GM12872 (cell line): Measurements from ENCODE around the gene KRT40.

ENCODE experiments used
- TF ChIP-seq, protein P1 (sequence below): IDR thresholded peaks from 3 replicates; pipeline ENCODE4 v1.5.1; 2011; ENCODE audit warnings: low read depth, mild to moderate bottlenecking, low read length, moderate library complexity; ENCODE audit not compliant: insufficient read depth

The KRT40 gene

GRCh38 chr17:40942553-40942952, 41.6 kb downstream of the KRT40 start:
- TF ChIP-seq, protein P1, sequence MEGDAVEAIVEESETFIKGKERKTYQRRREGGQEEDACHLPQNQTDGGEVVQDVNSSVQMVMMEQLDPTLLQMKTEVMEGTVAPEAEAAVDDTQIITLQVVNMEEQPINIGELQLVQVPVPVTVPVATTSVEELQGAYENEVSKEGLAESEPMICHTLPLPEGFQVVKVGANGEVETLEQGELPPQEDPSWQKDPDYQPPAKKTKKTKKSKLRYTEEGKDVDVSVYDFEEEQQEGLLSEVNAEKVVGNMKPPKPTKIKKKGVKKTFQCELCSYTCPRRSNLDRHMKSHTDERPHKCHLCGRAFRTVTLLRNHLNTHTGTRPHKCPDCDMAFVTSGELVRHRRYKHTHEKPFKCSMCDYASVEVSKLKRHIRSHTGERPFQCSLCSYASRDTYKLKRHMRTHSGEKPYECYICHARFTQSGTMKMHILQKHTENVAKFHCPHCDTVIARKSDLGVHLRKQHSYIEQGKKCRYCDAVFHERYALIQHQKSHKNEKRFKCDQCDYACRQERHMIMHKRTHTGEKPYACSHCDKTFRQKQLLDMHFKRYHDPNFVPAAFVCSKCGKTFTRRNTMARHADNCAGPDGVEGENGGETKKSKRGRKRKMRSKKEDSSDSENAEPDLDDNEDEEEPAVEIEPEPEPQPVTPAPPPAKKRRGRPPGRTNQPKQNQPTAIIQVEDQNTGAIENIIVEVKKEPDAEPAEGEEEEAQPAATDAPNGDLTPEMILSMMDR, result no peak

- TF ChIP-seq, protein P1, result no peak
Observed at GRCh38 chr17:40940266-40940665, 43.9 kb downstream of the KRT40 start.

DNA sequence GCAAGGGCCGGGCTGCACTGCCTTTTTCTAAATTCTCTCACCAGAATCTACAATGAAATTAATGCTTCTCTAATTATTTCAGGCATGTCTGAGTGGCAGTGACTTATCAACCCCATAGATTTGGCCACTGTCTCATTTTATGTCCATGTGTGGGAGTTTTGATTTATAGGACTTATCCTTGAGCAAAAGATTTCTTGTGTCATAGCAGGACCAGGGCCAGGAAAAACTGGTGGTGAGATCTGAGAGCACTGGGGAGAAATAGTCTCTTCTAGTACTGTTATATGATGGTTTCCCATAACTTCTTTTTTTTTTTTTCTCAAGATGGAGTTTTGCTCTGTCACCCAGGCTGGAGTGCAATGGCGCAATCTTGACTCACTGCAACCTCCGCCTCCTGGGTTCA, 45.1 kb downstream of the KRT40 start:
- TF ChIP-seq, protein P1, result no peak

DNA sequence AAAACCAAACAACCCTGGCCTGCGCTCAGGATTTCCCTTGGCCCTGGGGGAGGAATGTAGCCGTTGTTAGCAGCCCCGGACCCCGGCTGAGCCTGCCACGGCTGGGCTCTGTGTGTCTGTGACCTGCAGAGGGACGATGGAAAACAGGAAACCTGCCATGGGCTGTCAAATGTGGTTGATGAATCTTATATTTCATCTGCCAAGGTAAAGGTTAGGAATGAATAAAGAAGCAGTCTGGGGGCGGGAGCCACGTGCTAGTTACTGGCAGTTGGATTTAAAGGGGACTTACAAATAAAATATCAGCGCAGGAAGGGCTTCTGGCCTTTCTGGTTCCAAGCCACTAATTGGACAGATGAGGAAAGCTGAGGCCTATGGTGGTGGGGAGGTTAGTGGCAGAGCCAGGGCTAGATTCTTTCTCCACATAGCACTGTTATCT, 46.7 kb downstream of the KRT40 start, which contains the start of gene KRT23:
TSS of gene KRT23 (minus strand) at position 263 of the 436 bp plus-strand sequence. CDS start 1,043 bp downstream, outside the sequence.
- TF ChIP-seq, protein P1, result no peak

DNA sequence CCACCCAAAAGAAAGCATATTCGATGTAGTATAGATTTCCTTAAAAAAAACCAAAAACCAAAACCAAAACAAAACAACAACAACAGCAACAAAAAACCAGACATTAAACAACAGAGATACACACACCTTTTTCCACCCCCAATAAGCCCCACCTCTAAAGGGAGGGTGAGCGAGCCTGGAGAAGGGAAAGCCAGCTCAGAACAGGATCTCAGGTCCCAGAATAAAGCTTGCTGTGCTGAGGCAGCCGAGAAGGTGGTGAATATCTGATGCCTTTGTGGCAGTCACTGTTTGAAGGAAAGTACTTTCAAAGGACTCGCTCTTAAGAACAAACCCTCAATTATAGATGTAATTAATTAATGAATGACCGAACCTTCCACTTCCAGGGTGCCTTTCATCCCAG, 47.1 kb downstream of the KRT40 start:
- TF ChIP-seq, protein P1, result no peak

DNA sequence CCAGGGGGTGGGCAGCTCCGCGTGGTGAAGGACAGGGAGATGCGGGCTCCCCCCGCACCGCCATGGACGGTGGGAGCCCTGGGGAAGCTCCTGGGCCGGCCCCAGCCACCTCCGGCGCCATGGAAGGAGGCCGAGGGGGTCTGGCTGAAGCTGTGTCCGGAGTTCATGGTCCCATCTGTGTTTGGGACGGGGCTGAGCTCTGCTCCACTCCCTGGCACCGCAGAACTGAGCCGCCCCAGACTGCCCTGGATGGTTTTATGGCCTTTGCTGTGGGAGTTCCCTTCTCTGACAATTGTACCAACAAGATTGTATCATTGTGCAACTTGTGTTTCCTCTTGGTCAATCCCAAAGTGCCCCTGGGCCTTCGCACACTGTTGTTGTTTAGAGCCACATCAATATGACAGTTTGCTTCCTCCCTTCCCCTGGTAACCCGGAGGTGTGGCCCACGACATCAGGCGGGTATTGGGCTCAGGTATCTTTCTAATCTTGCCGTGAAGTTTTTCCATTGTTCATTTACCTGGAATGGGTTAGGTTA, 47.6 kb downstream of the KRT40 start:
- TF ChIP-seq, protein P1, result no peak

- TF ChIP-seq, protein P1, result no peak
Observed at GRCh38 chr17:40935624-40936023, 48.5 kb downstream of the KRT40 start.
